Skin epidermis (tissue), 12 donors: Measurements from ENCODE around the gene HLA-C.
"Not testable (repeated sequence)": the region's sequence is repeated elsewhere in the genome, so short reads cannot be mapped to it uniquely, and the experiment has no call there.

ENCODE experiments used
- H3K27ac ChIP-seq, 21 experiments: fragments of 200-600 bp; sonication (generic) in 11 of 21; one replicate each; pipeline ENCODE4 v1.5.0; 2020; ENCODE audit warnings: mild to moderate bottlenecking in 3 of 21, inconsistent platforms in 2 of 21, moderate library complexity in 2 of 21
- H3K4me3 ChIP-seq, 7 experiments: fragments of 200-600 bp; sonication (generic) in 2 of 7; one replicate each; pipeline ENCODE4 v1.5.0; 2020; ENCODE audit warnings: inconsistent platforms in 2 of 7, mild to moderate bottlenecking in 2 of 7, moderate library complexity in 1 of 7

Gene HLA-C

DNA sequence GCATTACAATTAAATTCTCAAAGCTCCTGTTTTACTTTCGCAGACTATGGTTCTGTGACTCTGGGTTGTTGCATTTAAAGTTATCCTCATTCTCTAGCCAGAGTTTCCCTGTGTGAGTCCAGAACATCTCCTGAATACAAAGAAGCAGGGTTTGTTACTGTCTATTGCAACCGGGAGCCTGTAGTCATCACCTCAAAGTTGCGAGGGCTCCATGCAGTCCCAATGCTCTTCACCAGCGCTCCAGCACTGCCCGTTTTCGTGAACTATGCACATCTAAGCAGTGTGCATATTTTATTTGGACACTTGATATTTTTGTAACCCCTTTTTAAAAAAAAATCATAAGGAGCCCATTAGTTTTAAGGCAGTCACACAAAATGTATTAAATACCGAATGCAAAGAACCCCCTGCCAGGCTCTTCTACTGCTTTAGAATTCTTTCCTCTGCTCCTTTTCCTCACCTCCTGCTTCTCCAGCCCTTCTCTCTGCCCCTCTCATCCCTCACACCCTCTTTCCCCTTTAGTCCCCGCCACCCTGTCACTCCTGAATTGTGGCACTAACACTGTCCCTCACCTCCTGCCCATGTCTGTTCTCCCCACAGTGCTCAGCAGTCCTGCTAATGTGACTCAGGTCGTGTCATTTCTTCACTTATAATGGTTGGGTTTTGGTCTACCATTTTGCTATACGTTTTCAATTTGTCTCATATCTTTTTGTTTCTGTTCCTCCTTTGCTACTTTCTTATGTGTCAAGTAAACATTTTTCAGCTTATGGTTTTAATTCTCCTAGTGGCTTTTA, 1.1 kb upstream of the HLA-C start:
- Histone ChIP-seq H3K4me3 (peak overlapping the region; percentile 59 to 99 (median 84)), H3K27ac (peak overlapping the region in 19 of 21 experiments; percentile 82 to 100 (median 98))

DNA sequence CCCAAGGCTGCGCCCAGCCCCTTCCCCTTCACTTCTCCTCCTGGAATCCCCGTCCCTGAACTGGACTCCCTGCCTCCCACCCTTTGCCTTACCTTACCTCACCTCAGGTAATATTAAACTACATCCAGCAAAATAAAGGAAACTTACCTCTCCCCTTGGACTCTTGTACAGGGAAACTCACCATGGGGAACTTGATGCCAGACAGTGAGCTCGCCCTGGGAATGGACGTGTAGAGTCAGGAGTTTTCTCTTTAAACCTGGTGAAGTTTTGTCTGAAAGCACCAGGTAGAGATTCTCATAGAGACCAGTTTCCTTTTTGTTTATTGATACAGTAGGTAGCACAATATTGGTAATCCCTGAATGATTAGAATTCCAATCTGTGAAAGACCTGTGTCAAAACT, 544 bp upstream of the HLA-C start:
- peak overlapping the region; percentile 59 to 99 (median 84) for H3K4me3 ChIP-seq
- H3K27ac ChIP-seq: peak overlapping the region; percentile 82 to 100 (median 96)

DNA sequence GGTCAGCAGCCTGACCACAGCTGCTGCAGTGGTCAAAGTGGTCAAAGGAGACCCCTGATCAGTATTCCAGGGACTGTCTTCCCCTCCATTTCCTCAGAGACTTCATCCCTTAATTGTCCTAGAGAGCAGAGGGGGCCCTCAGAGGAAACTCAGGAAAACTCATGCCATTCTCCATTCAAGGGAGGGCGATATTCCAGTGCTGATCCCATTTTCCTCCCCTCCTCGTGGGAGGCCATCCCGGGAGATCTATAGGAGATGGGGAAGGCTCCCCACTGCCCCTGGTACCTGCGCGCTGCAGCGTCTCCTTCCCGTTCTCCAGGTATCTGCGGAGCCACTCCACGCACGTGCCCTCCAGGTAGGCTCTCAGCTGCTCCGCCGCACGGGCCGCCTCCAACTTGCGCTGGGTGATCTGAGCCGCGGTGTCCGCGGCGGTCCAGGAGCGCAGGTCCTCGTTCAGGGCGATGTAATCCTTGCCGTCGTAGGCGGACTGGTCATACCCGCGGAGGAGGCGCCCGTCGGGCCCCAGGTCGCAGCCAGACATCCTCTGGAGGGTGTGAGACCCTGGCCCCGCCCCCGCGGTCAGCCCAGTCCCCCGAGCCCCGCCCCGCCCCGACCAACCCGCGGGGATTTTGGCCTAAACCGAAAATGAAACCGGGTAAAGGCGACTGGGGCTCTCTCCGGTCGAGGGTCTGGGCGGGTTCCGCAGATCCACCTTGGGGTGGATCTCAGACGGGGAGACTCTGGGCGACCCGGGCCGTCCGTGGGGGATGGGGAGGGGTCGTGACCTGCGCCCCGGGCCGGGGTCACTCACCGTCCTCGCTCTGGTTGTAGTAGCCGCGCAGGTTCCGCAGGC, 878 bp downstream of the HLA-C start:
- Histone ChIP-seq H3K4me3 (peak overlapping the region; percentile 59 to 99 (median 84)), H3K27ac (peak overlapping the region; percentile 82 to 100 (median 98))

DNA sequence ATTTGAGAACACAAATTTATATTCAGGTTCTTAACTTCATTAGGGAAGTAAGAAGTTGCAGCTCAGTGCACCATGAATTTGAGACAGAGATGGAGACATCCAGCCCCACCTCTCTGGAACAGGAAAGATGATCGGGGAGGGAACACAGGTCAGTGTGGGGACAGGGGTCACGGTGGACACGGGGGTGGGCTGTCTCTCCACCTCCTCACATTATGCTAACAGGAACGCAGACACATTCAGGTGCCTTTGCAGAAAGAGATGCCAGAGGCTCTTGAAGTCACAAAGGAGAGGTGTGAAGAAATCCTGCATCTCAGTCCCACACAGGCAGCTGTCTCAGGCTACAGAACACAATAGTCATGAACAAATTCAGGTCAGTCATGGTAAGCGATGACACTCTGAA, 3.1 kb downstream of the HLA-C start:
- H3K4me3 ChIP-seq: peak overlapping the region in 1 of 7 experiments; percentile 98
- no peak overlapping the region for H3K27ac ChIP-seq

- Histone ChIP-seq H3K27ac (no peak overlapping the region), H3K4me3 (no peak overlapping the region)
These were observed 3.5 kb downstream of the HLA-C start for GRCh38 chr6:31268369-31268765.

DNA sequence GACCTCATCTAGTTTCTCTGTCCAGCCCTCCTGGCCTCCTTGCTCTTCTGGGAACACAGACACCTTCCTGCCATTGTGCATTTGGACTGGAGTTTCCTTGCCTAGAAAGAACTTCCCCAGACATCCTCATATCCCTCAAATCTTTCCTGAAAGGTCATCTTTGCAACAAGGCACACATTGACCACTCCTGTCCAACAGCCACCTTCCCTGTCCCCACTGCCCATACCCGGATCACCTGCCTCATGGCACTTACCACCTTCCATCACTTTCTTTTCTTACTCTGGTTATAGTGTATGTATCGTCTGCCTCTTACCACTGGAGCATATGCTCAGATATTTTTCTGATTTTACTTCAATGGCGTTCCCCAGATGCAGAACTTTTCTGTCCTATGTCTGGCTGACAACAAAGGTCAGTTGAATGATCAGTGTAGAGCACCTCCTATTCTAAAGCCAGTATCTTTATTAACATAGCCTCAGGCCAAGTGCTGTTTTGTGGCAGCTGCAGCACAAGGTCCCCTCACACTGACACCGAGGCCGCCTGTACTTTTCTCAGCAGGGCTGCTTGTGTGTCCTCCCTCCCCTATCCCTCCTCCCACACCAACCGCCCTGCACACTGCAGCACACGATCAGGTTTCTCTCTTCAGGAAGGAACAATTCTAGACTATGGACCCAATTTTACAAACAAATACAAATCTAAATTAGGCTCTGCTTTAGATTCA, 4.1 kb downstream of the HLA-C start:
- no peak overlapping the region for H3K27ac ChIP-seq

DNA sequence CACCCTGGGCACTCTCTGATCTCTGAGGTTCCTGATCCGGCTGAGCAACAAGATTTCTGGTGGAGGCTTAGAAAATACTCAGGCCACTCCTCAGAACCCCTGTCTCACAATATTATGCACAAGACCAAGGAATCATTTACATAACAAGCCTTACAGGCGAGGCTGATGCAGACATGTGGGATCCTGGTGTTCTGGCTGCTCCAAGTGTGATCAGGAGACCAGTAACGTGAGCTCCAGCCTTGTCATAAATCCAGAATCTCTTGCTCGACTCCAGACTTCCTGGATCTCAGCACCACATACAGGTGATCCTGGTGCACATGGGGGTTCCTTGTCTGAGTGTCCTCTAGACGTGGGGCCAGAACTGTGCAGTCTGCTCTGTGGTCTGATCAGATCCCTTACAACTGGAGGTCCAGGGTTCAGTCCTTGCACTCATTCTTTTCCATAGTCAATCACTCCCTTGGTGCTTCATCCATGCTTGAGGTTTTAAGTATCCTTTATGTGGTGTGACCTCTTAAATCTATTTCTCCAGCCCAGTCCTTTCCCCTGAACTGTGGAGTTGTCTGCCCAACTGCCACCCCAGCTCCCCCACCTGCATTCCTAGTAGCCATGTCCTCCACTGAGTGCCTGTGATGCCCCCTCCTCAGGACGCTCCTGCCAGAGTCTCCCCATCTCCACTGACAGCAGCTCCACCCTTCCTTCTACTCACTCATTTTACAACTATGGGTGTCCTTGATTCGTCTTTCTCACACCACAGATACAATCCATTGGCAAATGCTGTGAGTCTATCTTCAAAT, 5.1 kb downstream of the HLA-C start:
- H3K4me3 ChIP-seq: no peak overlapping the region
- no peak overlapping the region for H3K27ac ChIP-seq

More for the DNA sequence above, 4.1 kb downstream of the HLA-C start:
- no peak overlapping the region for H3K4me3 ChIP-seq

DNA sequence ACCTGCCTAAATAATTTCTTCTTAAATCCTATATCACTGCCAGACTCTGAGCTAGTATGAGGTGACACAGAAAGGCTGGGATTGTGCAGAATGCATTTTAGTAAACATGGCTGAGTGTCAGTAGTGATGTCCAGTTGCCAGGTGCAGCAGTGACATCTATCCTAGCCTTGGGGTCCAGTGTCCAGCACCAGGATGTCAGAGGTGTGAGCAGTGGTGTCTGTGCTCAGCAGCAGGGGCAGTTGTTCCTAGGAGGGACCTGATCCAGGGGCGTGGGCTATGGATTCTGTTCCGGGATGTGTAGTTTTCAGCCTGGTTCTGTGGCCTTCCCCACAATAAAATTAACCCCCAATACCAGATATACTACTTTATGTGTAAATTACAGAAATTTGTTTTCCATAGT, 6.0 kb downstream of the HLA-C start:
- Histone ChIP-seq H3K27ac (no peak overlapping the region), H3K4me3 (no peak overlapping the region)

DNA sequence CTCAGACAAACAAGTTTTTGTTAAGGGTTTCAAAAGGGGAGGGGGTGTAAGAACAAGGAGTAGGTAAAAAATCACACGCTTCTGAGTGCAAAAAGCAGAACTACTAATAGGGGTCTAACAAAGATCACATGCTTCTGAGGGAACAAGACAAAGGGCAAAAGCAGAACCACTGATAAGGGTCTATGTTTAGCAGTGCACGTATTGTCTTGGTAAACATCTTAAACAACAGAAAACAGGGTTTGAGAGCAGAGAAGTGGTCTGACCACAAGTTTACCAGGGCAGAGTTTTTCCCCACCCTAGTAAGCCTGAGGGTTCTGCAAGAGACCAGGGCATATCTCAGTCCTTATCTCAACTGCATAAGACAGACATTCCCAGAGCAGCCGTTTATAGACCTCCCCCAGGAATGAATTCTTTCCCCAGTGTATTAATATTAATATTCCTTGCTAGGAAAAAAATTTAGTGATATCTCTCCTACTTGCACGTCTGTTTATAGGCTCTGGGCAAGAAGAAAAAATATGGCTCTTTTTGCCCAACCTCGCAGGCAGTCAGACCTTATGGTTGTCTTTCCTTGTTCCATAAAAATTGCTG, 8.5 kb downstream of the HLA-C start:
- H3K27ac ChIP-seq, H3K4me3 ChIP-seq: not testable (repeated sequence)

DNA sequence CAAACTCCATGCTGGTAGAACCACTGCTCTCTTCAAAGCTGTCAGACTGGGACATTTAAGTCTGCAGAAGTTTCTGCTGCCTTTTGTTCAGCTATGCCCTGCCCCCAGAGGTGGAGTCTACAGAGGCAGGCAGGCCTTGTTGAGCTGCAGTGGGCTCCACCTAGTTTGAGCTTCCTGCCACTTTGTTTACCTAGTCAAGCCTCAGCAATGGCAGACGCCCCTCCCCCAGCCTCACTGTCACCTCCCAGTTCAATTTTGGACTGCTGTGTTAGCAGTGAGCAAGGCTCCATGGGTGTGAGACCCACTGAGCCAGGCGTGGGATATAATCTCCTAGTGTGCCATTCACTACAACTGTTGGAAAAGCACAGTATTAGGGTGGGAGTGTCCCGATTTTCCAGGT, 11.9 kb downstream of the HLA-C start:
- H3K4me3 ChIP-seq, H3K27ac ChIP-seq: not testable (repeated sequence)

DNA sequence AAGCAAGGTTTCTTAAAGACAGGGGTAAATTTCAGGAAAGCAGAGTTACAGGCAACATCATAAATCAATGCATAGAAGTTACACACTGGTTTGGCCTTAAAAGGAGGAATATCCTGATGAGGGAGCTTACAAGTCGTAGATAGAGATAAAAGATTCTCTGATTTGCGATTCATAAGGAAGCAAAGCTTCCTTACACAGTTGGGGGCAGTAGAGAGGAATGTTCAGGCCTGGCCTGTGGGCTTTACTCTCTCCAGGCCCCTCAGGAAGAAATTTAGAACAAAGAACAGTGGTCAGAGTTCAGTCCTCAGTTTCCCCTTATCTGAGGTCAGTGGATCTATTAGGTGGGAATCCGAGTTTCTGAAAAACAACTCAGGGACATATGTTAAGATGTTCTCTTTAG, 19.3 kb downstream of the HLA-C start:
- Histone ChIP-seq H3K27ac (no peak overlapping the region), H3K4me3 (no peak overlapping the region)

- Histone ChIP-seq H3K4me3 (no peak overlapping the region), H3K27ac (no peak overlapping the region)
These were observed 20.6 kb downstream of the HLA-C start for GRCh38 chr6:31251261-31251660.

GRCh38 chr6:31249184-31249583, 22.7 kb downstream of the HLA-C start:
- H3K4me3 ChIP-seq: no peak overlapping the region
- H3K27ac ChIP-seq: no peak overlapping the region

DNA sequence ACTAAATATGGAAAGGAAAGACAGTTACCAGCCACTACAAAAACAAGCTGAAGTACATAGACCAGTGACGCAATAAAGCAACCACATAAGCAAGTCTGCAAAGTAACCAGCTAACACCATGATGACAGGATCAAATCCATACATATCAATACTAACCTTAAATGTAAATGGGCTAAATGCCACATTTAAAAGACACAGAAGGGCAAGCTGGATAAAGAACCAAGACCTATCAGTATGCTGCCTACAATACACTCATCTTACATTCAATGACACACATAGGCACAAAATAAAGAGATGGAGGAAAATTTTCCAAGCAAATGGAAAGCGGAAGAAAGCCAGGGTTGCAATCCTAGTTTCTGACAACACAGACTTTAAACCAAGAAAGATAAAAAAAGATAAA, 24.1 kb downstream of the HLA-C start:
- H3K4me3 ChIP-seq: no peak overlapping the region

DNA sequence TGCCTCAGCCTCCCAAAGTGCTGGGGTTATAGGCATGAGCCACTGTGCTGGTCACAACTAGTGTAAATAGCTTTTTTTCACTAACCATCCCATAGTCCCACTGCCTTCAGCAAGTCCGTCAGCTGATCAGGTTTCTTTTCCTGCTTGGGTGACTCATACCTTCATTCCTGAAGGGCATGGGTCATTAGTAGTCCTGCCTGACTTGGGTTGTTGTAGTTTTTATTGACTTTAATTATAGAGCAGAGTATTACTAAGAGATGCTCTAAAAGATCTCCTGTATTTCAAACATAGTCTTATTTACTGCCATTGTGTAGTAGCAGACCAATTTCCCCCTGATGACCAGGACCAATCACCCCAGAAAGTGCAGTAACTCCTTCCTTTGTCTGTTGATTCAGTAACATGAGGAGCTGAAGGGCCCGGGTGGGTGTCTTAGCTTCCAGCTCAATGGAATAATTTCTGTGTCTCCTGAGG, 25.8 kb downstream of the HLA-C start:
- Histone ChIP-seq H3K27ac (no peak overlapping the region), H3K4me3 (no peak overlapping the region)

More for the DNA sequence above, 24.1 kb downstream of the HLA-C start:
- H3K27ac ChIP-seq: no peak overlapping the region

GRCh38 chr6:31243508-31243907, 28.4 kb downstream of the HLA-C start:
- no peak overlapping the region for H3K4me3 ChIP-seq
- H3K27ac ChIP-seq: no peak overlapping the region

DNA sequence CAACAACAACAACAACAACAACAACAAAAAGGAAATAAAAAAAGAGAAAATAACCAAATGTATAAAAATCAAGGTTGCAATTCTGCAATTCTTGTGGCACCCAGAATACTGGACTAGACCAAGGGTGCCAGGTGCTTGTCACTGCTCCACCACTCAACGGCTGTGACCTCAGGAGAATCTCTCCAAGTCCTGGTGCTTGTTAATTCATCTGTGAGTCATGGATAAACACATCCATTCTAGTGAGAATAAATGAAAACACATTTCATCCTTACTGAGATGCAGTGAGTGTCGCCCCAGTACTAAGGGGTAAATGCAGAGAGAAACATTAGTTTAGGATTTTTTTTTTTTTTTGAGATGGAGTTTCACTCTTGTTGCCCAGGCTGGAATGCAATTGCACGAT, 32.0 kb downstream of the HLA-C start:
- H3K4me3 ChIP-seq: no peak overlapping the region
- no peak overlapping the region for H3K27ac ChIP-seq

DNA sequence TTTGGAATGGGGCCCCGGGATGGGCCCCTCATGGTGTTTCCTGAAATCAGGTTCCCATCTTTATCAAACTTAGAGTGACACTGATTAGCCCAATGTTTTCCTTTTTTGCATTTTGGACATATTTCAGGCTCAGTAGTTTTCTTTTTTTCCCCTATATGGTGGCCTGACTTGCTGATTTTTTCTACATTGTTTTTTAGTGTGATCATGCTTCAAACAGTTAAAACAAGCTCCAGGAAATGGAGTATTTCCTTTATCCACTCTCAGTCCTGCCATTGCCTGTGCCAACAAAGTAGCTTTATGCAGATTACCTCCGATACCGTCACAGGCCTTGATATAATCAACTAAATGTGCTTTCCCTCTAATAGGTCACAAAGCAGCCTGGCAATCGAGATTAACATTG, 37.8 kb downstream of the HLA-C start:
- not testable (repeated sequence) for H3K4me3 ChIP-seq, H3K27ac ChIP-seq

- no peak overlapping the region for H3K27ac ChIP-seq
- H3K4me3 ChIP-seq: no peak overlapping the region
These were observed 43.4 kb downstream of the HLA-C start for GRCh38 chr6:31228476-31228875.
